HG02943 (cell line): ENCODE measurements around the gene SDC3.
"Not testable (repeated sequence)": the region's sequence is repeated elsewhere in the genome, so short reads cannot be mapped to it uniquely, and the experiment has no call there.

Experiments
- ATAC-seq: cut with Tn5 transposase; IDR thresholded peaks from one replicate; pipeline ENCODE4 v1.9.1; 2021; ENCODE audit warnings: mild to moderate bottlenecking, low read depth, moderate library complexity; ENCODE audit not compliant: unreplicated experiment

Gene SDC3

DNA sequence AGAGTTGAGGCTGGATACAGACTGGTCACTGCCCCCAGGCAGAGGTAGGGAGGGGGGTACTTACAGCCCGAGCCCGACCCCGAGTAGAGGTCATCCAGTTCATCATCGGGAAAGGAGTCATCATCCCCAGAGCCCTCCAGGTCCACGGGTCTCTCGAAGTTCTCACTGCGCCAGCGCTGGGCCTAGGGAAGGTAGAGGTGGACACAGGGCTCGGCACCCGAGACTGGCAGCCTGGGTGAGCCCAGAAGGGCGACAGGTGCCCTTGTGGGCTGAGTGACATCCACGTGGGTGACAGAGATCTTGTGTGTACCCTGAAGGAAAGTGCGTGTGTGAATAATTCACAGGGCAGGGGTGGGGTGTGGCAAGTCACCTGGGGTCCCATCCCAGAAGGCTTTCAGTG lies 30.0 kb downstream of the SDC3 start:
- no peak for ATAC-seq

GRCh38 chr1:30878016-30878415 lies 30.5 kb downstream of the SDC3 start:
- no peak for ATAC-seq

DNA sequence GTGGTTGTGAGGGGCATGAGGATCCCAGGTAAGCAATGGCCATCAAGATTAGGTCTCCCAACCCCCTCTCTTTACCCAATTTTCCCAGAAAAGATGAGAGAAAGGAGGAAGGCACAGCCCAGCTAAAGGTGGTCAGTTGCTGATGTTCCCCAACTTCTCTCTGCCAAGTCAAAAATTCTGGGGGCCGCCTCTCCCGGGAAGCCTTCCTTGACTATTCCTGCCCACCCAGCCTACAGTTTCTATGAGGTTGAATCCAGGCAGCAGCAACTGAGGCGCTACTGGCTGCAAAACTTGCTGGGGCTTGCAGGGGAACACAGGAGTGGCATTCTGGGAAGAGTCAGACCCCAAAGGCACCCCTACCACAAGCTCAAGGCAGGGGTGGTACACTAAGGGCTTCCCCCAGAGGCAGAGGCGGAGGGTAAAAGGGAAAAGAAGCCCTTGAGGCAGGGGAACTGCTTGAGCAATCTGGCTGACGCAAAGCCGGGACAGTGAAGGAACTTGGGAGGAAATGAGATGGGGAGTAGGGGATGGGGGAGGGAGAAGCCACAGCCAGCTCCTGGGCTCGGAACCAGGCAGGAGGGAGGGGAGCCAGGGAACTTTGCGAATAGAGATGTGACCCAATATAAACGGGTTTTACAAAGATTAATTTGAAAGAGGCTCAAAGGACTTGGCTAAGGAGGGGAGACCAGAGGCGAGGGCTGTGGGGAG lies 31.2 kb downstream of the SDC3 start:
- ATAC-seq, result no peak

- ATAC-seq, result no peak
These were observed 31.9 kb downstream of the SDC3 start for GRCh38 chr1:30876451-30877204.

DNA sequence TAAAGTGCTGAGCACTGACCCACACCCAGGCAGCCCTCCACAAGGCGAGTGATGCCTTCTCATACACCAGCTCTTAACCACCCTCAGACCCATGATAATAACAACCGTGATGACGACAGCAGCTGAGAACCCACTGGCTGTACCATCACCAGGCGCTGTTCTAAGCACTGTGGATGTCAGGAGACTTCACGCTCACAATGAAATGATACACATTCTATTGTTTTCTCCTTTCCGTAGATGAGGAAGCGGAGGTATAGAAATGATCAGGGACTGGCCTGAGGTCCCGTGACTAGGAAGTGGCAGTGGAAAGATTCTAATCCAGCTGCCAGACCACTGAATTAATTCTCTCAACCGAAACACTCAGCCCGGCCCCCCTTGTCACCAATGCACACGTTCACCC lies 32.6 kb downstream of the SDC3 start:
- ATAC-seq, result no peak

DNA sequence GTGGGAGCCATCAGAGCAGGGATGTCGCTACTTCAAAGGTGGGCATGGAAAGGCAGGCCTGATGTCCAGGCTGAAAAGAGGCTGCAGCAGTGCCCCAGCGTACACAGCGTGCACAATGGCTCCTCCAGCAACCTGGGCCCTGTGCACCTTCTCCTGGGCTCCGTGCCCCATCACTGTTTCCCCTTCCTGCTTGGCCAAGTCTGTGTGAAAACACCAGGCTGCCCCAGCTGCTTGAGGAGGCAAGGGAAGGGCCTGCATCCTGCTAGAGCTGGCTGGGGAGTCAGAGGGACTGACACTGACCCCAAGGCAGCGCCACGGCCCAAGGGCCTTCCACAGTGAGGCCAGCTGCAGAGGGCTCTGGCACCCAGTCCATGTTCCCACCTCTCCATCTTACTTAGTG lies 33.4 kb downstream of the SDC3 start:
- ATAC-seq, result no peak

GRCh38 chr1:30874176-30874575 lies 34.4 kb downstream of the SDC3 start:
- no peak for ATAC-seq

DNA sequence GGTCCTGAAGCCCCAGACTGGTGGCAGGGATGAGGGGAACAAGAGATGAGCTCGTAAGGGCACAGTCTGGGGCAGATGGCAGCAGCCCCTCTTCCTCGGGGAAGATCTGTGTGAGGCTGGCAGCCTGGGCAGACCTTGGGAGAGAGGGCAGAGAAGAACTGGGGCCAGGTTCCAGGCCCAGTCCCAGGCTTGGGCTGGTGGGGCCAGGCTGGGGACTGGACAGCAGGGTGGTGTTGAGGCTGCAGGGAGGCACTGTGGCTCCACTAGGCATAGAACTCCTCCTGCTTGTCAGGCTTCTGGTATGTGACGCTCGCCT lies 35.7 kb downstream of the SDC3 start:
- ATAC-seq, result no peak

- ATAC-seq, result no peak
These were observed 36.3 kb downstream of the SDC3 start for GRCh38 chr1:30872033-30872947.

- no peak for ATAC-seq
These were observed 37.2 kb downstream of the SDC3 start for GRCh38 chr1:30871276-30871871.

DNA sequence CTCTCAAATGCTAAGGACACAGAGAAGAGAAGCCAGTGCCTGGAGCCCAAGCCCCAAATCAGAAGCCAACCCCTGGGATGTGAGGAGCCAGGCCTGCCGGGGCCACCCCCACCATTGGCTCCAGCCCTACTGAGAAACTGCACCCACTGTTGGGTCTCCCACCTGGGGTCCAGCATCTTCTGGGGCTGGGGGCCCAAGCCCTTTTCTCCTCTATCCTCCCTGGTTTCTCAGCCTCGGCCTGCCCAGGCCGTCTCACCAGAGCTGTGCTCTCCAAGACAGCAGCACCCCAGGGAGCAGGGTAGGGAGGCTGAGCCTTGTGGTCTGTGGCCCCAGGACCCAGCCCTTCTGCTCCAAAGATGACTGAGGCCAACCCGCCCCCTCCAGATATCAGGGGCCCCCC lies 37.9 kb downstream of the SDC3 start:
- no peak for ATAC-seq

- ATAC-seq, result no peak
These were observed 38.5 kb downstream of the SDC3 start for GRCh38 chr1:30870035-30870434.

- no peak for ATAC-seq
These were observed 39.6 kb downstream of the SDC3 start for GRCh38 chr1:30868833-30869435.

DNA sequence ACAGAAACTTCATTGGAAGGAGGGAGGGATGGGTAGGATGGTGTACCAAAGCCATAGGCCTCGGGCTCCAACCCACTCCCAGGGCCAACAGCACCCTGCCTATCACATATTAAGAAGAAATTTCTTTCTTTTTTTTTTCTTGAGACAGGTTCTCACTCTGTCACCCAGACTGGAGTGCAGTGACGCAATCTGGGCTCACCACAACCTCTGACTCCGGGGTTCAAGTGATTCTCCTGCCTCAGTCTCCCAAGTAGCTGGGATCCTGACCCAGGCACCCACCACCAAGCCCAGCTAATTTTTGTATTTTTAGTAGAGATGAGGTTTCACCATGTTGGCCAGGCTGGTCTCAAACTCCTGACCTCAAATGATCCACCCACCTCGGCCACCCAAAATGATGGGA lies 40.5 kb downstream of the SDC3 start:
- not testable (repeated sequence) for ATAC-seq

DNA sequence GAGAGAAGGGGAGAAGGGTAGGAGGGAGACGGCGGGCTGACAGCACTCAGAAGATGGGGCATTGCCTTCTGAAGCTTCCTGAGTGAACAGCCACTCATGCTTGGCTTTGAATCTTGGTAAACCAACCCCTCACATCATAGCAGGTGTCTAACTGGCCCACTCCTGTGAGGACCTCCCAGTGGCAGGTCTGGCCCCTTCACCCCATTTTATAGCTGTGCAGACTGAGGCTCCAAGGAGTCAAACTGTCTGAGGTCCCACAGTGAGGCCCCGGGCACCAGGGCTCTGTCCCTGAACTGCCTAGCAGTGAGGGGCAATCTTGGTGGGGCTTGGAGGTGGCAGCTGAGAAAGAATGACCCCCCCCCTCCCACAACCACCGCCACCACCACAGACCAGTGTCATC lies 41.0 kb downstream of the SDC3 start:
- ATAC-seq, result no peak

- no peak for ATAC-seq
These were observed 42.0 kb downstream of the SDC3 start for GRCh38 chr1:30866594-30866993.

DNA sequence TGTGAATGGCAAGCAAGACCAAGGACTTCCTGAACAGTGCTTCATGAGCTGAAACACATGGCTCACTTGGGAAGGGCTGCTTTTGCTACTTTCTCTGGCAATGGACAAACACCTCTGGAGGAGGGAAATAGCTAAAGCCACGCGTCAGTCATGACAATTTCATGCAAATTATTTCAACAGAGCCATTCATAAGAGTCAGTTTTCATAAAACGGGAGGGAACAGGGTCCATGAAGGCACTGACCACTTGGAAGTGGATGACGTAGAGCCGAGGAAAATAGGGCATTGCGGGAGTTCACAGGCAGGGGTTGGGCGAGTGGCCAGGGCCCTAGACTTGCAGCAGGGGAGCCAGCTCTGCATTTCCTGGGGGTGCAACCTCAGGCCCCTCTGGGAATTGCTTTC lies 43.9 kb downstream of the SDC3 start:
- no peak for ATAC-seq

DNA sequence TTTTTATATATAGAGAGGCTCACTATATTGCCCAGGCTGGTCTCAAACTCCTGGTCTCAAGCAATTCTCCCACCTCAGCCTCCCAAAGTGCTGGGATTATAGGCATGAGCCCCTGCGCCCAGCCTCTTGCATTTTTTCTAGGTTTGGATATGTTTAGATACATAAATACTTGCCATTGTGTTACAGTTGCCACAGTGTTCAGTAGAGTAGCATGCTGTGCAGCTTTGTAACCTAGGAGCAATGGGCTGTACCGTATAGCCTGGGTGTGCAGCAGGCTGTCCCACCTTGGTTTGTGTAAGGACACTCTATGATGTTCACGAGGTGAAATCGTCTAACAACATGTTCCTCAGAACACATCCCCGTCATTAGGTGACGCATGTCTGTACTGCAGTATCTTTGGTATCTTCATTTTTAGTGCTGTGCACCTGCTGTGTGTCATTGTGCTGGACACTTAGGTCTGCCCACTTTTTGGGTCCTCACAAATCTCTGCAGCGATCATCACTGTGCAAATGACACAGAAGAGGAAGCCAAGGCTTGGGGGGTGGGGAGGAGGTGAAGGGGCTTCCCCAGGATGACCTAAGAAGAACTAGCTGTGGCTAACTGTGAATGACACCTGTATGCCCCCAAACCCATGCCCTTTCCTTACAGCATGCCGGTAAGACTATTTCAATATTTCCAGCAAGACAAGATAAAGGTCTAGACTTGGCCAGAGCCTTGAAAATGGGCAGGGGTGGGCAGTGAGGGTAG lies 44.5 kb downstream of the SDC3 start:
- ATAC-seq, result no peak

DNA sequence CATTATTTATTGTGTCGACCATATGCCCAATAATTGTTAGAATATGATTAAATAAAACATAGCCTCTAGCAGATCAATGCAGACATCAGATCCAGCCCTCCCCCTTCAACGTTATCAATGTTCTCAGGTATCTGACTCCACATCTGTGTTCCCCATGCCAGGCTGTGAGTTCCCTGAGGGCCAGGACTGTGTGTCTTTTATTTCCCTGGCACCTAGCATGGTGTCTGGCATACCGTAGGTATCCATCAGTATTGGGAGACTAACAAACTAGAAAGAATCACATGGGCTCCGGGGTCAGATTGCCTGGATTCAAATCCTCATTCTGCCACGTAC lies 48.3 kb downstream of the SDC3 start:
- ATAC-seq, result no peak

DNA sequence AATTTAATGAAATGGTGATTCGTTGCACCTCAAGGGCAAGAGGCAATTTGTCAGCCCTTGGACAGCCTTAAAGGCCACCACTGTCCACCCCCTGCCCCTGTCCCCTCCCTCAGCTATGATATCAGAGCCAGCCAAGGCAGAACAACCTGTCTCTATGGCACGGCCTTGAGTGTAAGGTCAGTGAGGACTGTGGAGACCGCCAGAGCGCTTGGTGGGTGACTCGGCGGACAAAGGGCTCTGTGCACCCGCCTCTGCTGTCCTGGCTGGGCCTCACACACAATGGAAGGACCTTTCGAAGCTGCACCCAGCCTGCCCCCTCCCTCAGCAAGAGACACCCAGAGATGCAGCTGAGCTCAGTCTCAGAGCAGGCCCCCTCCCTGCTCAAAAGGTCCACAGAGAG lies 50.6 kb downstream of the SDC3 start:
- ATAC-seq, result no peak
